ENCODE results near the gene HECTD4. TPM values are rescaled to one million over a fixed set of nuclear protein-coding genes. Genes with fewer than 3 reads are reported as not detected.

Gene HECTD4
- total RNA-seq, 1 experiment from 2014 or later: 24.6 TPM

DNA sequence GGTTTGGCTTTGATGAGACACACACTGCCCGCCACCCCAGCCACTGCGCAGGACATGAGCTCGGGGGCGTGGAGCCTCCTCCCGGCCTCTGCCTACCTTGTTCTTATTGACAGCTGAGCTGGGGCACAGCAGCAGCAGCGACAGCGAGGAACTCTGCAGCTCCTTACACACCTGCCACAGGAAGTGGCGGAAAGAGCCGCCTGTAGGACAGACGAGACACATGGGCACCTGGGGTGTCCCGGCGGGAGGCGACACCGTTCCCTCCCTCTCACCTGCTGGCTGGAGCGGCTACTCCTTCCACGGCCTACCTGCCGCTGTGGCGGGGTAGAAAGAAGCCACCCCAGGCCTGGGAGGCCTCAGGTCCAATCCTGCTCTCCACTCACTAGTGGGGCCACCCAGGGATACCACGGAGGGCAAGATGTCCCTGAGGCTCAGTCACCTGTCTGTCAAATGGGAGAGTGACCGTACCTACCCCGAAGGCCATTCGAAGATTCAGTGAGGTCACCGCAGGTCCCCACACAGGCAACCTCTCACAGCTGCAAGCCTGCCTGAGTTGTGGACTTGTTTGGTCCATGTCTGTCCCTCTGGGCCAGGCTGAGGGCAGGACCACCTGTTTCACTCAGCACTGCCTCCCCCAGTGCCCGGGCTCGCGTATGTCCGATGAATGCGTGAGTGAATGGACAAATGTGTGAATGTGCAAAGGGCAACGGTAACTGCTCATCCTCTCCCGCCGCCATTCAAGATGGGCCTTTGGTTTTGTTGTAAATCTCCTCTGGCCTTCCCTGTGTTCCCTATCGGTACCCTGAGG is 214.3 kb downstream of the HECTD4 start:
- Histone ChIP-seq H3F3A (ENCODE audit: low read length, unreplicated experiment) (no peaks in the 10 kb centered on the region), H3K27me3 (ENCODE audit: low read length) (no peaks in the 10 kb centered on the region), H3K9ac (ENCODE audit: low read length) (no peak overlapping the region), H2AFZ (ENCODE audit: low read length) (no peak overlapping the region), H3K4me3 (ENCODE audit: low read length) (no peak overlapping the region), H3K9me2 (replicated peaks; ENCODE audit: low read length) (no peaks in the 10 kb centered on the region), H3K79me2 (ENCODE audit: low read length) (no peaks in the 10 kb centered on the region), H3K9me3 (ENCODE audit: low read length) (no peaks in the 10 kb centered on the region), H4K20me1 (ENCODE audit: low read length) (no peaks in the 10 kb centered on the region), H3K36me3 (ENCODE audit: low read depth, low read length) (no peaks in the 10 kb centered on the region), H3K27ac (ENCODE audit: low read length) (no peak overlapping the region), H3K4me2 (ENCODE audit: low read length) (no peak overlapping the region), H3K4me1 (ENCODE audit: insufficient read depth, low read length) (no peaks in the 10 kb centered on the region)
- ChIA-PET POLR2A (ENCODE audit: unreplicated experiment) (interaction anchor here (0.5 to 0.6 kb wide), 2 partner anchors 46 to 104 kb away, joined by 5 to 13 read pairs; no protein-coding TSS in a partner anchor), CTCF (no interaction called here)
- DNase-seq: no peak
- no peak for ATAC-seq
- BruUV-seq (replicated peaks): no TSS peak
- intact Hi-C loops (cut with micrococcal nuclease): no loop called here
- no peak for TF ChIP-seq EZH2 (IDR thresholded peaks at IDR 0.05; ENCODE audit: low read length, unreplicated experiment)
- TF ChIP-seq, protein P1, sequence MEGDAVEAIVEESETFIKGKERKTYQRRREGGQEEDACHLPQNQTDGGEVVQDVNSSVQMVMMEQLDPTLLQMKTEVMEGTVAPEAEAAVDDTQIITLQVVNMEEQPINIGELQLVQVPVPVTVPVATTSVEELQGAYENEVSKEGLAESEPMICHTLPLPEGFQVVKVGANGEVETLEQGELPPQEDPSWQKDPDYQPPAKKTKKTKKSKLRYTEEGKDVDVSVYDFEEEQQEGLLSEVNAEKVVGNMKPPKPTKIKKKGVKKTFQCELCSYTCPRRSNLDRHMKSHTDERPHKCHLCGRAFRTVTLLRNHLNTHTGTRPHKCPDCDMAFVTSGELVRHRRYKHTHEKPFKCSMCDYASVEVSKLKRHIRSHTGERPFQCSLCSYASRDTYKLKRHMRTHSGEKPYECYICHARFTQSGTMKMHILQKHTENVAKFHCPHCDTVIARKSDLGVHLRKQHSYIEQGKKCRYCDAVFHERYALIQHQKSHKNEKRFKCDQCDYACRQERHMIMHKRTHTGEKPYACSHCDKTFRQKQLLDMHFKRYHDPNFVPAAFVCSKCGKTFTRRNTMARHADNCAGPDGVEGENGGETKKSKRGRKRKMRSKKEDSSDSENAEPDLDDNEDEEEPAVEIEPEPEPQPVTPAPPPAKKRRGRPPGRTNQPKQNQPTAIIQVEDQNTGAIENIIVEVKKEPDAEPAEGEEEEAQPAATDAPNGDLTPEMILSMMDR (conservative IDR thresholded peaks at IDR 0.05; ENCODE audit: low read depth, low read length): no peak
- no peak for TF ChIP-seq EZH2phosphoT487 (IDR thresholded peaks at IDR 0.05; ENCODE audit: borderline replicate concordance, low read length)

DNA sequence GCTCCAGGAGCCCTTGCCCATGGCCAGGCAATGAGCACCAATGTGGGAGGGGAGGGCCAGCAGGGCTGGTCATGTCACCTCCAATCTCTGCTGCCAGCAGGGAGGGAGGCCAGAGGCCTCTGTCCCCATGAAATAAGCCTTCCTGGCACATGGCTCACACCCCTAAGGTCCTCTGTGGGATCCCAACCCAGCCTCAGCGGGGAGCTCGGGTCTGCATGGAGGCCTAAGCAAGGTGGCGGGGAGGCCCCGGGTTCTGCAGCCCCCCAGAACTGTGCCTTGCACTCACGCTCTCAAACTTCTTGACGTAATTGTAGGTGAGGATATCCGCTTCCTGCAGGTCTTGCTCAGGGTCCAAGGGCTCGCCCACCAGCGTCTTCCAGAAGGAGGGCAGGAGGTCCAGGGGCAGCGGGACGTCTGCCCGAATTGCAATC is 215.2 kb downstream of the HECTD4 start:
- H2AFZ ChIP-seq (ENCODE audit: low read length): no peak overlapping the region
- BruUV-seq (replicated peaks): no TSS peak
- no peaks in the 10 kb centered on the region for H3K79me2 ChIP-seq (ENCODE audit: low read length)
- DNase-seq (no peak), ATAC-seq (no peak)
- TF ChIP-seq, protein P1 (conservative IDR thresholded peaks at IDR 0.05; ENCODE audit: low read depth, low read length): no peak
- TF ChIP-seq EZH2phosphoT487 (IDR thresholded peaks at IDR 0.05; ENCODE audit: borderline replicate concordance, low read length): no peak
- TF ChIP-seq EZH2 (IDR thresholded peaks at IDR 0.05; ENCODE audit: low read length, unreplicated experiment): no peak
- no peak overlapping the region for H3K9ac ChIP-seq (ENCODE audit: low read length)
- H3K4me2 ChIP-seq (ENCODE audit: low read length): no peak overlapping the region
- no peaks in the 10 kb centered on the region for H3F3A ChIP-seq (ENCODE audit: low read length, unreplicated experiment)
- no peak overlapping the region for H3K4me3 ChIP-seq (ENCODE audit: low read length)
- no peaks in the 10 kb centered on the region for H3K4me1 ChIP-seq (ENCODE audit: insufficient read depth, low read length)
- no peaks in the 10 kb centered on the region for H3K9me2 ChIP-seq (replicated peaks; ENCODE audit: low read length)
- intact Hi-C loops (cut with micrococcal nuclease): no loop called here
- H3K9me3 ChIP-seq (ENCODE audit: low read length): no peaks in the 10 kb centered on the region
- POLR2A ChIA-PET (ENCODE audit: unreplicated experiment): interaction anchor here (0.5 kb wide), 1 partner anchor 45 kb away, joined by 13 read pairs; no protein-coding TSS in a partner anchor
- H4K20me1 ChIP-seq (ENCODE audit: low read length): no peaks in the 10 kb centered on the region
- H3K27me3 ChIP-seq (ENCODE audit: low read length): no peaks in the 10 kb centered on the region
- H3K36me3 ChIP-seq (ENCODE audit: low read depth, low read length): no peaks in the 10 kb centered on the region
- CTCF ChIA-PET: no interaction called here
- H3K27ac ChIP-seq (ENCODE audit: low read length): no peak overlapping the region

Data from PC-3 (cell line).